HG03159 (cell line): ENCODE measurements around the gene STK32C.
"Not testable (repeated sequence)": the region's sequence is repeated elsewhere in the genome, so short reads cannot be mapped to it uniquely, and the experiment has no call there.

Experiments
- ATAC-seq: cut with Tn5 transposase; IDR thresholded peaks from one replicate; pipeline ENCODE4 v1.9.1; 2021; ENCODE audit warnings: mild to moderate bottlenecking, moderate library complexity; ENCODE audit not compliant: unreplicated experiment

Gene STK32C

DNA sequence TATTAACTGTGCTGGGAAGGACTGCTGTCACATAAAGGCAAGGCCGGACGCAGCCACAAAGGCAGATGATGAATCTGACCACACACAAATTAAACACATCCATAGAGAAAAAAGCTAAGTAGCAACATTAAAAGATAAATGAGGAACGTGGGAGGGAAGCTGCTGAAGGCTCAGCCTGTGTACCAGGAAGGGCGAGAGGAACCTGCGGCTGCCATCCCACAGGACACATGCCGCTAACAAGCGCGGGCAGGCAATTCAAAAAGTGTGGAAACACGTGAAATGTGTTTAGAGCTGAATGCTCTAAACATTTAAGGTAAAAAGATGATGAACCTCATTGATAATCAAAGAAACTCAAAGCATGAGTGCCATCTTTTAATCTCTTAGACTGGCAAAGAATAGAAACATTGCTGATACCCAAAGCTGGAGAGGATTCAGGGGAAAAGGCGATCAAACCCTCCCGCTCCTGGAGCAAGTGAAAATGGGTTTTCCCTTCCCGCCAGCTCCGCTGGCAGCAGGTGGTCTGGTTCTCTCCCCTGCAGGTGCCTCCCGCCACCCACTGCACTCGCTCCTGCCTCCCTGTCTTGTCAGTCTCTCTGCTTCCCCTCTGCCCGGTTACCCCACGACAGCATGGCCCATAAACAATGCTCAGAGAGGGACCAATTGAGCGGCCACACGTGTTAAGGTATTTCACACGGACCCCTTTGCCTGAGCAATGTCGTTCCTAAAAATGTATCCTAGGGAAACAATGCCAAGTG lies 4.2 kb downstream of the STK32C start:
- no peak for ATAC-seq

GRCh38 chr10:132302421-132303310 lies 5.1 kb downstream of the STK32C start:
- ATAC-seq: no peak

GRCh38 chr10:132301371-132302330 lies 6.1 kb downstream of the STK32C start:
- no peak for ATAC-seq

GRCh38 chr10:132300582-132300981 lies 7.2 kb downstream of the STK32C start:
- ATAC-seq: no peak

GRCh38 chr10:132299371-132300336 lies 8.1 kb downstream of the STK32C start:
- no peak for ATAC-seq

DNA sequence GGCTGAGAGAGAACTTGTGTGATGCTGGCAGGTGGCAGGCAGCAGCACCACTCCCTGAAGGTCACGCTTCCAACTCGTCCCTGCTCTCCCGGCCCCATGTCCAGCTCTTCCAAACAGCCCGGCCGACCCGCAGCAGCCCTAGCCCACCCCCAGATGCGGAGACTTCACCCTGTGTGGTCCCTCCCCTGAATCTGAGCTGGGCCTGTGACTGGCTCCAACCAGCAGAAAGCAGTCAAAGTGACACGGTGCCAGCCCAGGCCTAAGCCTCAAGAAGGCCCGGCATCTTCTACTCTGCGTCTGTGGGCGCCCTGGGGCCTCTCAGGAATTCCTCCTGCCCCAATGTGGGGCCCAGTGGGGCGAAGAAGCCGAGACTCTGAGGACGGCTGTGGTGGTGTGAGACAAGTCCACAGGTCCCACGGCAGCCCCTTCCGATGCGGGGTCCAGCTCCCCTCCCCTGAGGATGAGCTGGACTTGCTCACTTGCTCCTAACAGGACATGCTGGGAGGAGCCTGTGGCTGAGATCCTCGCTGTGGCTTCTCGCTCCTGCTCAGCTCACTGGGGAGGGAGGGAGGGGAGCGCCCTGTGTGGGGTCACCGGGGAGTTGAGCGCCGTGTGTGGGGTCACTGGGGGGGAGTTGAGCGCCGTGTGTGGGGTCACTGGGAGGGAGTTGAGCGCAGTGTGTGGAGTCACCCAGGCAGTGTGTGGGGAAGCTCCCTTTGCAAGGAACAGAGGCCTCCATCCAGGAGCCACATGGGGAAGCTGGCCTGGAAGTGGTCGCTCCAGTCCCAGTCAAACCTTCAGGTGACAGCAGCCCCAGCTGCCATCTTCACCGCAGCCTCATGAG lies 9.5 kb downstream of the STK32C start:
- ATAC-seq: no peak

GRCh38 chr10:132297526-132297925 lies 10.2 kb downstream of the STK32C start:
- no peak for ATAC-seq

GRCh38 chr10:132296666-132297443 lies 10.9 kb downstream of the STK32C start:
- no peak for ATAC-seq

GRCh38 chr10:132295481-132295880 lies 12.3 kb downstream of the STK32C start:
- not testable (repeated sequence) for ATAC-seq

DNA sequence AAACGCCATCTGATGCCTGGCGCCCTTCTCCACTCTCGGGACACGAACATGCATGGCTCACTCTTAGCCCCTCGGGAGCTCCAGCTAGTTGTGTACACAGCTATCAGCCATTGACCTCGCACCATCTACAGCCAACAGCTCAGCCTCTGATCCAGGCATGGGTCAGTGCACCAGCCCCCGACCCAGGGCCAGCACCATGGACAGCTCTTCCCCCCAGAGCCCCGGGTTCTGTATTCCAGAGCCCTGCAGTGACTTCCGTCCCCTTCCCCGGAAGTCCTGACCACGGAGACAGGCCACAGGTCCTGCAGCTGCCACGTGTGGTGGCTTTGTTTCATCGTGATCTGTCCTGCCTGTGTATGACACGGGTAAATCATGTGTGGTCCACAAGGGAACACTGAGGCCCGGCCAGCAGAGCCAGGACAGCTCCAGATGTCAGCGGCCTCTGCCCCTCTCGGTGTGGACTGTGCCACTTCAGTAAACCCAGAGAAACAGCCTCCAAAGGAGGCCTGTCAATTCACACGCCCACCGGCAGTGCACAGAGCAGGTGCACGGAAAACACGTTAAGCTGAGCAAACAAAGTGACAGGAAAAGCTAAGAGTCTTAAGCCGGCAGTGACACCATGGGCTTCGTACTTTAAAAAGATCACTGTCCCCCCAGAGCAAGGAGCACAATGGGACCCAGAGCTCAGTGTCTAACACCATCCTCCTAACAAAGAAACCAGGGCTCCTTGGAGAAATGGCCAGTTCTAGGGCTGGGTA lies 13.0 kb downstream of the STK32C start:
- ATAC-seq: no peak

GRCh38 chr10:132293813-132294520 lies 13.8 kb downstream of the STK32C start:
- ATAC-seq: no peak

DNA sequence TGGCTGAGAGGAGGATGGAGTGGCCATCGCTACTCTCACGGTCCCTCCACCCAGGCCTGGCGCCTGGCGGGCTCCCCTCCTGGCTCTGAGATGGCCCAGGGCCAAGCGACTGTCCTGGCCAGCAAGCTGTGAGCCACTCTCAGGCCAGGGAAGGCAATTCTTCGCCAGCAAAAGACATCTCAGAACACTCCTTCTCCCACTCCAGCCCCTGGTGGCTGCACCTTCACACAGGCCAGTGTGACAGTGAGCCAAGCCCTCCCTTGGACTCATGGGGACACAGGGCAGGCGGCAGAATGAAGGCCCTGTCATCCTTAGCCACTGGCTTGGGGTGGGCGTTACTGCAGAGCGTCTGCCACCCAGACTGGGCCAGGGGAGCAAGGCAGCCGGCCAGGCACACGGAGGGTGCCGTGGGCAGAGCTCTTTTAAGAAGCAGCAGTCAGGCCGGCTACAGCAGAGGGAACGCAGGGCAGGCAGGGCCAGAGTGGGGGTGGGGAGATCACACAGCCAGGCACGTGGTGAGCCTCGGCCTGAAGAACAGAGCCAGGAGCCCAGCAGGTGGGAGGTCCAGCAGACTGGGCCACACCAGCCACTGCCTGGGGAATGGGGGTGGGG lies 14.4 kb downstream of the STK32C start:
- no peak for ATAC-seq

- ATAC-seq: no peak
These were observed 15.2 kb downstream of the STK32C start for GRCh38 chr10:132292287-132293200.

- no peak for ATAC-seq
These were observed 15.9 kb downstream of the STK32C start for GRCh38 chr10:132291826-132292225.

DNA sequence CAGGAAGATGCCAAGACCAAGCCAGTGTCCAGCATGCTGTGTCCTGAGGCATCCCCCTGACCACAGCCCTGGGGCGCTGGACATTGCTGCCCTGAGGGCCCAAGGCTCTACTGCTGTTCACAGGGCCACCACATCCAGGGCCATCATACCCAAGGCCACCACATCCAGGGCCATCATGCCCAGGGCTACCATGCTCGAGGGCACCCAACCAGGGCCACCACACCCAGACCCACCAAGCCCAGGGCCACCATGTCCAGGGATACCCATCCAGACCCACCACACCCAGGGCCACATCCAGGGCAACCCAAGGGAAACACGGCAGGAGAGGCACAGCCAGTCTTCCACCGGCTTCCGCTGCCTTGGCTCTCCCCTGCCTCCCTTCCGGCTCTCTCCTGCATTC lies 17.1 kb downstream of the STK32C start:
- no peak for ATAC-seq
